Lower leg skin (tissue), 3 donors: ENCODE measurements around the gene CTNND2.

ENCODE experiments used
- POLR2A ChIP-seq, 2 donors: fragments of 450-650 bp; IDR thresholded peaks; one replicate each; pipeline ENCODE4 v1.6.1; 2016 to 2017; ENCODE audit warnings: antibody characterized with exemption in 2 of 2, mild to moderate bottlenecking in 1 of 2, moderate library complexity in 1 of 2
- TF ChIP-seq, protein P1 (sequence below), 3 donors: fragments of 450-650 bp; IDR thresholded peaks; one replicate each; pipeline ENCODE4 v1.5.1; 2016; ENCODE audit warnings: antibody characterized with exemption in 3 of 3, mild to moderate bottlenecking in 3 of 3, moderate library complexity in 2 of 3

DNA sequence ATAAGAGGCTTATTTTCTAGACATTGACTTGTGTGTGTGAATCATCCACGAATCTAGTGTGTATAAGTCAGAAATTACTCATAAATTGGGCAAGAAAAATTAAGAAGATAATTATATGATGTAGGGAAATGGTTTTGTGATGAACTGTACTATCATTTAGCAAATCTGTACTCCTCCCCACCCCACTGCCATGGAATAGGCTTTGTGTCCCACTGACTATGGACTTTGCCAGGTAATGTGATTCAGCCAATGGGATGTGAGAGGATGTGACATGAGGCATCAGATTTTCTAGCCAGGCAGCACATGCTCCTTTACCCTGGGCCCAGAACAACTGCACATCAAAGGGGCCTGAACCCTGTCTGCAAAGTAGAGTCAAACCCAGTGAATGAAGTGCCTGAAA, 406.6 kb downstream of the CTNND2 start:
- TF ChIP-seq, protein P1, sequence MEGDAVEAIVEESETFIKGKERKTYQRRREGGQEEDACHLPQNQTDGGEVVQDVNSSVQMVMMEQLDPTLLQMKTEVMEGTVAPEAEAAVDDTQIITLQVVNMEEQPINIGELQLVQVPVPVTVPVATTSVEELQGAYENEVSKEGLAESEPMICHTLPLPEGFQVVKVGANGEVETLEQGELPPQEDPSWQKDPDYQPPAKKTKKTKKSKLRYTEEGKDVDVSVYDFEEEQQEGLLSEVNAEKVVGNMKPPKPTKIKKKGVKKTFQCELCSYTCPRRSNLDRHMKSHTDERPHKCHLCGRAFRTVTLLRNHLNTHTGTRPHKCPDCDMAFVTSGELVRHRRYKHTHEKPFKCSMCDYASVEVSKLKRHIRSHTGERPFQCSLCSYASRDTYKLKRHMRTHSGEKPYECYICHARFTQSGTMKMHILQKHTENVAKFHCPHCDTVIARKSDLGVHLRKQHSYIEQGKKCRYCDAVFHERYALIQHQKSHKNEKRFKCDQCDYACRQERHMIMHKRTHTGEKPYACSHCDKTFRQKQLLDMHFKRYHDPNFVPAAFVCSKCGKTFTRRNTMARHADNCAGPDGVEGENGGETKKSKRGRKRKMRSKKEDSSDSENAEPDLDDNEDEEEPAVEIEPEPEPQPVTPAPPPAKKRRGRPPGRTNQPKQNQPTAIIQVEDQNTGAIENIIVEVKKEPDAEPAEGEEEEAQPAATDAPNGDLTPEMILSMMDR (IDR thresholded peaks at IDR 0.05): no peak
- TF ChIP-seq POLR2A (IDR thresholded peaks at IDR 0.05): no peak
